GM19099 (cell line): Measurements from ENCODE around the gene ZCCHC3.
A peak's percentile ranks its signal among the peaks of the same experiment; 100 is the strongest.

ENCODE experiments used
- POLR2A ChIP-seq: IDR thresholded peaks from 3 replicates; pipeline ENCODE4 v1.6.1; 2011; ENCODE audit warnings: low read depth; ENCODE audit not compliant: insufficient read length; ENCODE audit errors: extremely low read depth

The ZCCHC3 gene

DNA sequence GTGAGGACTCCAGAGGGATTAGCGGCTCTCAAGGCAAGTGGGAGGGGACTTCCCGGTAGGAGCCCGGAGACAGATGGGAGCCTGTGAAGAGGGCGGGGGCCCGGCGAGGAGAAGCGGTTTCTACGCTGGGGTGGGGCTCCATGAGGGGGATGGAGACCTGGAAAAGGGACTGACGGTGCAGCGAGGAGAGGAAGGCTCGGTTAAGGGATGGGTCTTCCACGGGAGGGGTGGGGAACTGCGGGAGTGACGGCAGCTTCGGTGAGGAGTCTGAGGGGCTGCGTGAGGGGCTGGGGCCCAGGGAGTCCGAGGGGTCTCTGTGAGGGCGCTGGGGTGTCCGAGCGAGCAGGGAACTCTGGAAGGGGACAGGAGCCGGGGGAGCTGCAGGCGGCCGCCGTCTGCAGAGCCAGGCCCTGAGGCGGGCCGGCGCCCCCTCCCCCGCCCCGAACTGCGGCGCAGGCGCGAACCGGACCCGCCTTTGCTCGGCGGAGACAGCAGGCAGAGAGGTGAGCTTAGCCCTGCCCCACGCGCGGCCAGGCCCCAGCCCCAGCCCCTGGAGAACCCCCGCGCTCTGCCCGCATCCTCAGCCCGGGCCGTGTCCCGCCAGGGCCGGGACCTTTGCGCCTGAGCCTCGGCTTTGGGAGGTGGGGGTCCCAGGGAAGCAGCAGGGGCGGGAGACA is 49.4 kb downstream of the ZCCHC3 start, which contains the start of gene NRSN2:
NRSN2 (plus strand) TSS at position 472 of the 677 bp plus-strand sequence. CDS start 2,533 bp downstream, outside the sequence.
- peak; percentile 70 for TF ChIP-seq POLR2A

DNA sequence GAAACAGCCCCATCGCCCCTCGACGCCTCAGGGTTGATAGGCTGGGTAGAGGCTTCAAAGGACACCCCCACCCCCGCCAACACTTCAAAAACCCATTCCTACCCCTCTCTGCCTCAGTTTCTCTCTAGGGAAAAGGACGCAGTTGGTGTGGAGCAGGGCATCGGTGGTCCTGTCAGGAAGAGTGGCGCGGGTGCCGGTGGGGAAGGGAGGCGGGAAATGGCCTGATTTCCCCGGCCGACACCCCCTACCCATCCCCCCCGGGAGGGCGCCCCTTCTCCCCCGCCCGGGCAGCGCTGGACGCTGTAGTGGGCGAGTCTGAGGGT is 49.9 kb downstream of the ZCCHC3 start:
- no peak for TF ChIP-seq POLR2A

DNA sequence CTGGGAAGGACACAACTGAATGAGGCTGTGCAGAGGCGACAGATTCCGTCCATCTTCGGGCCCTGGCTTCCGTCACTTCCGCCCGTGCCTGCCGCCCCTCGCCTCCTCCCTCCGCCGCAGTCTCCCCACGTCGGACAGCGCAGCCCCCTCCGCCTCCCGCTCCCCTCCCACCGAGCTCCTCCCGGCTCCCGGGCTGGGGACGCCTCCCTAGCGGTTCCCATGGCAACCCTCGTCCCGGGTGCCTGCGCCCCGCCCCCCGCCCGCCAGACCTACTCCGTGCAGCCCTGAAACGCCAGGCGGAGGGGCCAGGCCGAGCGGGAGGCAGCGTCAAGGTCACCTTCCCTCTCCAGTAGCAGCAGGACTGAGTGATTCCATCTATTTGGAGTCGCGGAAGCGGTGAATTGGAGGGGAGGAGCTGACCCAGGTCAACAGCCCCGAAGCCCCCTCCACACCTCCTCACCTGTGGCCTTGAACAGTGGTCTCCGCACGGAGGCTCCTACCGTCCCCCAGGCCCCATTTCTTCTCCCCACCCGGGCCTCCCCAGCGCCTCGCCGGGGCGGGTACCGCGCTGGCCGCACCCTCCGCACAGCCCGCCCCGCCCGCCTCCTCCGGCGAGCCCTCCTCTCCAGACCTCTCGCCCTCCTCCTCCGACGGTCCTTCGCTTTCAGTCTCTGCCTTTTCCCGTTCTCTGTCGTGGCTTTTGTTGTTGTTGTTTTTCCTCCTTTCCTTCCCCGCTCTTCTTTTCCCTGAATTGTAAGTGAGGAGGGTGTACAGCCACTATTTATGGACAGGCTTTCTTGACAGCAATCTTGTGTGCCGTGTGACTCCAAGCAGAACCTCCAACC is 50.5 kb downstream of the ZCCHC3 start:
- peak; percentile 44 for TF ChIP-seq POLR2A

GRCh38 chr20:348972-349841 is 51.8 kb downstream of the ZCCHC3 start:
- no peak for TF ChIP-seq POLR2A
